ENCODE measurements around the gene SRPK3. TPM values are rescaled to one million over a fixed set of nuclear protein-coding genes. Genes with fewer than 3 reads are reported as not detected.

Gene SRPK3
- total RNA-seq, 4 donors from 2014 or later = 0.49 to 2.1 (median 1.5) TPM

DNA sequence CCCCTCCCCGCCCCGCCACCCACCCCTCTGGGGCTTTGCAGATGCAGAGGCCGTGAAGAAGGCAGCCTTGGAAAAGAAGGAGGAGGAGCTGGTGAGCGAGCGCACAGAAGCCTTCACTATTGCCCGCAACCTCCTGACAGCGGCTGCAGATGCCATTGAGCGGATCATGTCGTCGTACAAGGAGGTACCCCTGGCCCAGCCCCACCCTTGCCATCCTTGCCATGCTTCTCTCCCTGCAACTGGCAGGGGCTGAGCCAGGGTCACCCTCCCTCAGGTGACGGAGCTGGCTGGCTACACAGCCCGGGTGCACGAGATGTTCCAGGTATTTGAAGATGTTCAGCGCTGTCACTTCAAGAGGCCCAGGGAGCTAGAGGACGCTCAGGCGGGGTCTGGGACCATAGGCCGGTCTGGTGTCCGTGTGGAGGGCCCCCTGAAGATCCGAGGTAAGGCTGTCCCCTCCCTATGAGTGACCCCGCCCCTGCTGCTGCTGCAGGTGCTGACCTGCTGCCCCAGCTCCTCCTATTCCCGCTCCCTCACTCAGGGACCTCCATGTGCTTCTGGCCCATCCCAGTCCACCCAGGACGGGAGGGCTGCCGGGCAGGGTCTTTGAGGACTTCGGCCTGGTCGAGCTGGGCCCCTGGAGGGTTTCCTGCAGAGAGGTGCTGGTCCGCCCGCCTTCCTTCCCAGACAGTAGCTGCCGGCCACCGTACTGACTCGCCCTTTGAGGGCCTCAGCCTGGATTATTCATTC, 44.6 kb upstream of the SRPK3 start:
- TF ChIP-seq, protein P1, sequence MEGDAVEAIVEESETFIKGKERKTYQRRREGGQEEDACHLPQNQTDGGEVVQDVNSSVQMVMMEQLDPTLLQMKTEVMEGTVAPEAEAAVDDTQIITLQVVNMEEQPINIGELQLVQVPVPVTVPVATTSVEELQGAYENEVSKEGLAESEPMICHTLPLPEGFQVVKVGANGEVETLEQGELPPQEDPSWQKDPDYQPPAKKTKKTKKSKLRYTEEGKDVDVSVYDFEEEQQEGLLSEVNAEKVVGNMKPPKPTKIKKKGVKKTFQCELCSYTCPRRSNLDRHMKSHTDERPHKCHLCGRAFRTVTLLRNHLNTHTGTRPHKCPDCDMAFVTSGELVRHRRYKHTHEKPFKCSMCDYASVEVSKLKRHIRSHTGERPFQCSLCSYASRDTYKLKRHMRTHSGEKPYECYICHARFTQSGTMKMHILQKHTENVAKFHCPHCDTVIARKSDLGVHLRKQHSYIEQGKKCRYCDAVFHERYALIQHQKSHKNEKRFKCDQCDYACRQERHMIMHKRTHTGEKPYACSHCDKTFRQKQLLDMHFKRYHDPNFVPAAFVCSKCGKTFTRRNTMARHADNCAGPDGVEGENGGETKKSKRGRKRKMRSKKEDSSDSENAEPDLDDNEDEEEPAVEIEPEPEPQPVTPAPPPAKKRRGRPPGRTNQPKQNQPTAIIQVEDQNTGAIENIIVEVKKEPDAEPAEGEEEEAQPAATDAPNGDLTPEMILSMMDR (IDR thresholded peaks at IDR 0.05; ENCODE audit: low read depth) = no peak

DNA sequence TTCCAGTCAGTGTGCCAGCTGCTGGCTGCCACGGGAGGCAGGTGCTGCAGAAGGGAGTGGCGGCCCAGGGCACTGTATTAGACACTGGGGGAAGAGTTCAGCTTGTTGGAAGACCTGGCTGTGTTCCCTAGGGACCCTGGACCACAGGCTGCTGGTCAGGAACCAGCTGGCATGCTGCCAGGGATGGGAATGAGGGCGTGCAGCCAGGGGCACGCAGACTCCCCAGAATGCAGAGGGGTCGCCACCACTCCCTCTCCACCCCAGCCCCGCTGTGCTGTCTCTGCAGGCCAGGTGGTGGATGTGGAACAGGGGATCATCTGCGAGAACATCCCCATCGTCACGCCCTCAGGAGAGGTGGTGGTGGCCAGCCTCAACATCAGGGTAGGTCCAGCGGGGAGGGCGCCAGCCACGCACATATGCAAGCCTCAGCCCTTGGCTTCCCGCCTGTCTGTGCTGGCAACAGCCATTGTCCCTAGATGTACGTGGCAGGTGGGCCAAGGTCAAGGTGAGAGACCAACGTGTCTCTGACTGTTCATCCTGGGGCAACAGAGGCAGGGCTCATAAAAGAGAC, 43.9 kb upstream of the SRPK3 start:
- TF ChIP-seq, protein P1 (IDR thresholded peaks at IDR 0.05; ENCODE audit: low read depth) = no peak

DNA sequence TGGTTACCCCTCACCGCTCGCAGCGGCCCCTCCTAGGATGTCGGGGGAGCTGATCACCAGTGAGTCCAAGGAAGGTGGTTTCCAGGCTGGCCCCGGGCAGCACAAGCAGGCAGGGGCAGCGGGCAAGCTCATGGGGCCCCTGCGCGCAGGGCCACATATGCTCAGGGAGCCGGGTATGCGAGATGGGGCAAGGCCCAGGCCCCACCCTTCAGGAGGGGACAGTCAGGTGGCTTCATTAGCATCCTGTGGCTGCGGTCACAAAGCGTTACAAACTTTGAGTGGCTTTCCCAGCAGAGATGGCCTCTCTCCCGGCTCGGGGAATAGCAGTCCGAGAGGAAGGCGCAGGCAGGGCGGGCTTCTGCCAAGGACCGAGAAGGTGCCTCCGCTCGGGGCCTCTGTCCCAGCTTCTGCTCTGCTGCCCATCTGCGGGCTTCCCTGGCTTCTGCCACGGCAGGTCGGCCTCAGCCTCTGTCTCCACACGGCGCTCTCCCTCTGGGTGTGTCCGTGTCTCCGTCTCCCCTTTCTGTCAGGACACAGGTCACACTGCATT, 42.7 kb upstream of the SRPK3 start:
- TF ChIP-seq, protein P1 (IDR thresholded peaks at IDR 0.05; ENCODE audit: low read depth) = no peak

DNA sequence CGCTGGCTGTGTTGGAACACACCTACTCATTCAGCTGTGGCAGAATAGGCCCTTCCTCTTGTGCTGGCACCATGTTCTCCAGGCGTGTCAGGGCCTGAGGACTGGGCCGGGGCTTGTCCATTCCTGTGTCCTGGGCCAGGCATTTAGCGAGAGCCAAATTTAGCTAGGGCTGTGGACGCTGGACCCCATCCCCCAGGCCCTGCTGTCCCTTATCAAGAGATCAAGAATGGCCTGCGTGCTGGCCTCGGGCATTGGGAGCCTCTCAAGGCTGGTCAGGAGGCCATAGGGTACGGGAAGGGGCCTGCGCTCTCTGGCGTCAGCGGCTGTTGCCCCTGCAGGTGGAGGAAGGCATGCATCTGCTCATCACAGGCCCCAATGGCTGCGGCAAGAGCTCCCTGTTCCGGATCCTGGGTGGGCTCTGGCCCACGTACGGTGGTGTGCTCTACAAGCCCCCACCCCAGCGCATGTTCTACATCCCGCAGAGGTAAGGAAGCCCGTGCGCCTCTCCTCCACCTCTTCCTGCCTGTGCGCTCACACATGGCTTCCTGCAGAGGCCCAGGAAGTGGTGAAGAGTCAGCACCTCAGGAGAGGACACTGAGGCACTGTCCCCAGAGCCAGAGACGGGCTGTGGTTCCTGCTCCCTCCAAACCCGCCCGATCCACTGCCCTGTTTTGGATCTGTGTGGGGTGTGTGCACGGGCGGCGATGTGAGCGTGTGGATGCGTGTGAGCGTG, 40.9 kb upstream of the SRPK3 start:
- TF ChIP-seq, protein P1 (IDR thresholded peaks at IDR 0.05; ENCODE audit: low read depth) = no peak

DNA sequence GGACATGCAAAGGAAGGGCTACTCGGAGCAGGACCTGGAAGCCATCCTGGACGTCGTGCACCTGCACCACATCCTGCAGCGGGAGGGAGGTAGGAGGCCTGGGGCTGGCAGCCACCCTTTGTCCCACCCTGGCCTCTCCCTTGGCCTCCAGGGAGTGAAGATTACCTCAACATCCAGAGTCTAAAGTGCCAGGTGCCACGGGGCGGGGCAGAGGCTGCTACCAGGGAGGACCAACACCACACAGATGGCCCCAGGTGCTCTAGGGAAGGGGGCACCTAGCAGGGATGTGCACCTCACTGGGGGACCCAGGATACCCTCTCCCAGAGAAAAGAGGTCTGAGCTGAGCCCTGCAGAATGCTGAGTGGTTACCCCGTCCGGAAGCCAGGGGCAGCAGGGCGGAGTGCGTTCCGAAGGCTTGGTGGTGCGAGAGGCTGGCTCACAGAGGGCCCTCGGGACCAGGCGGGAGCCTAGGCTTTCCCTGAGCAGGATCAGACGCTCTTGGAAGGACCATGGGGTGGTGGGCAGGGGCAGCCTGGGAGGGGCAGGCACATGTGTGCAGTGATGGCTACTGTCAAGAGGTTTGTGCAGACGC, 40.1 kb upstream of the SRPK3 start:
- TF ChIP-seq, protein P1 (IDR thresholded peaks at IDR 0.05; ENCODE audit: low read depth) = no peak

DNA sequence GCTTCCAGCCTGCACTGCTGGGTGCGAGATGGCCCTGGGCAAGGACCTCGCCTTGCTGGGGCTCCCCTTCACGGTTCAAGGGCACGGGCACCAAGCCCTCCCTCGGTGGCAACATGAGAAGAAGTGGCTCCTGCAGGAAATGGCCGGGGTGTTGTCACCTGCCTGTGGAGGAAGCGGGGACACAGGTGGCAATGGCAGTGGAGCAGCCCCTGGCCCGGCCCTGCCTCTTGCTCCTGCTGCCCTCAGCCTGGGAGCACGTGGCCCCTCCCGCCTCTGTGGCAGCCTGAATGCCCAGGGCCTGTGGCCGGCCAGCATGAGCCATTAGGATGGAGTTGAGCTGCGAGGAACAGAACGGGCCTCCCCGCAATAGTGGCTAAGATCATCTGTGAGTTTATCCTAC, 39.4 kb upstream of the SRPK3 start:
- TF ChIP-seq, protein P1 (IDR thresholded peaks at IDR 0.05; ENCODE audit: low read depth) = no peak

Data from subcutaneous adipose tissue (tissue), 4 donors.